ENCODE measurements around the gene MTARC2. TPM values are rescaled to one million over a fixed set of nuclear protein-coding genes. Genes with fewer than 3 reads are reported as not detected.

The MTARC2 gene
- total RNA-seq, 1 donor from 2014 or later = 58.6 TPM

DNA sequence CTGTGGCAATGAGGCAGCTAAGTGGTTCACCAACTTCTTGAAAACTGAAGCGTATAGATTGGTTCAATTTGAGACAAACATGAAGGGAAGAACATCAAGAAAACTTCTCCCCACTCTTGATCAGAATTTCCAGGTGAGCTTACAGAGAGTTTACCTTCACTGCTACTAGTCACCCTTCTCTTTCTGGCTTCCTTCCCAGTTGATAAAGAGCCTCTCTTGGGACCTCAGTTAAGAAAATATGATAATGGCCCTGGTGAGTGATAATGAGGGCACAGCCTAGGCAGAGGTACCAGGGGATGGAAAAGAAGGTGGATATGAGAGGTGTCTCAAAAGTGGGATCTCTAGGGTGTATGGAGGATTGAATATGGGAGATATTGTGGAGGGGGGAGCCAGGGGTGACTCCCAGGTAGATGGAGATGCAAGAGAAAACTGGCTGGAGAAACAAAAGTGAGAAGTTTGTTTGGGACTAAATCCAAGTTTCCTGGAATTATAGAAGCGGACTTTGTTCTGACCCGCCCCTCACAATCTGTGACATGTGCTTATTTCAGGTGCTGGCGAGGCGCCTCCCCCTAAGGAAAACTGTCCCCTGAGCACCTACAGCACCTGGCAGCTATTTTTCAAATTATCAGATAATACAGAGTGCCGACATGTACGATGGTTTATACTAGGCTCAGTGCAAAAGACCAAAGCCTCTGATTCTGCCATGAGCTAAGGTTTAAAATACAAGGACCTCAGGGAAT, 13.7 kb downstream of the MTARC2 start:
- TF ChIP-seq, protein P1, sequence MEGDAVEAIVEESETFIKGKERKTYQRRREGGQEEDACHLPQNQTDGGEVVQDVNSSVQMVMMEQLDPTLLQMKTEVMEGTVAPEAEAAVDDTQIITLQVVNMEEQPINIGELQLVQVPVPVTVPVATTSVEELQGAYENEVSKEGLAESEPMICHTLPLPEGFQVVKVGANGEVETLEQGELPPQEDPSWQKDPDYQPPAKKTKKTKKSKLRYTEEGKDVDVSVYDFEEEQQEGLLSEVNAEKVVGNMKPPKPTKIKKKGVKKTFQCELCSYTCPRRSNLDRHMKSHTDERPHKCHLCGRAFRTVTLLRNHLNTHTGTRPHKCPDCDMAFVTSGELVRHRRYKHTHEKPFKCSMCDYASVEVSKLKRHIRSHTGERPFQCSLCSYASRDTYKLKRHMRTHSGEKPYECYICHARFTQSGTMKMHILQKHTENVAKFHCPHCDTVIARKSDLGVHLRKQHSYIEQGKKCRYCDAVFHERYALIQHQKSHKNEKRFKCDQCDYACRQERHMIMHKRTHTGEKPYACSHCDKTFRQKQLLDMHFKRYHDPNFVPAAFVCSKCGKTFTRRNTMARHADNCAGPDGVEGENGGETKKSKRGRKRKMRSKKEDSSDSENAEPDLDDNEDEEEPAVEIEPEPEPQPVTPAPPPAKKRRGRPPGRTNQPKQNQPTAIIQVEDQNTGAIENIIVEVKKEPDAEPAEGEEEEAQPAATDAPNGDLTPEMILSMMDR (IDR thresholded peaks at IDR 0.05) = no peak
- DNase-seq (no peak), ATAC-seq (no peak)
- Histone ChIP-seq H3K9me3 (no peaks in the 10 kb centered on the region), H3K4me3 (no peak overlapping the region), H3K4me1 (peaks cover 5% of the 10 kb centered on the region), H3K36me3 (peaks cover 30% of the 10 kb centered on the region), H3K27ac (no peak overlapping the region), H3K27me3 (no peaks in the 10 kb centered on the region)
- intact Hi-C loops (cut with DNase I) = no loop called here

- no peaks in the 10 kb centered on the region for H3K9me3 ChIP-seq
- intact Hi-C loops (cut with DNase I) = no loop called here
Measured at GRCh38 chr1:220764757-220765156, 16.6 kb downstream of the MTARC2 start.

GRCh38 chr1:220767312-220768125, 19.4 kb downstream of the MTARC2 start:
- H3K27ac ChIP-seq = peak overlapping the region; percentile 25
- H3K4me1 ChIP-seq = peaks cover 18% of the 10 kb centered on the region
- peaks cover 48% of the 10 kb centered on the region for H3K36me3 ChIP-seq
- intact Hi-C loops (cut with DNase I) = no loop called here
- no peak for DNase-seq
- TF ChIP-seq, protein P1 (IDR thresholded peaks at IDR 0.05) = no peak
- no peaks in the 10 kb centered on the region for H3K27me3 ChIP-seq
- peak; percentile 66 for ATAC-seq
- no peaks in the 10 kb centered on the region for H3K9me3 ChIP-seq
- H3K4me3 ChIP-seq = no peak overlapping the region

More at GRCh38 chr1:220764757-220765156, 16.6 kb downstream of the MTARC2 start:
- H3K36me3 ChIP-seq = peaks cover 34% of the 10 kb centered on the region
- H3K4me3 ChIP-seq = no peak overlapping the region
- TF ChIP-seq, protein P1 (IDR thresholded peaks at IDR 0.05) = no peak
- no peak overlapping the region for H3K27ac ChIP-seq
- H3K4me1 ChIP-seq = peaks cover 18% of the 10 kb centered on the region
- no peaks in the 10 kb centered on the region for H3K27me3 ChIP-seq
- no peak for ATAC-seq
- no peak for DNase-seq

- Histone ChIP-seq H3K9me3 (no peaks in the 10 kb centered on the region), H3K27ac (peak overlapping the region; percentile 20), H3K4me3 (no peak overlapping the region), H3K4me1 (peaks cover 18% of the 10 kb centered on the region), H3K36me3 (peaks cover 42% of the 10 kb centered on the region), H3K27me3 (no peaks in the 10 kb centered on the region)
- DNase-seq (no peak), ATAC-seq (peak; percentile 76)
- TF ChIP-seq, protein P1 (IDR thresholded peaks at IDR 0.05) = peak; percentile 13
- intact Hi-C loops (cut with DNase I) = no loop called here
Measured at GRCh38 chr1:220768126-220768601, 20.0 kb downstream of the MTARC2 start.

- no peak overlapping the region for H3K4me3 ChIP-seq
- no peaks in the 10 kb centered on the region for H3K9me3 ChIP-seq
- H3K36me3 ChIP-seq = peaks cover 37% of the 10 kb centered on the region
- TF ChIP-seq, protein P1 (IDR thresholded peaks at IDR 0.05) = no peak
- no peak for DNase-seq
- no peaks in the 10 kb centered on the region for H3K27me3 ChIP-seq
- intact Hi-C loops (cut with DNase I) = no loop called here
- no peak for ATAC-seq
- peaks cover 18% of the 10 kb centered on the region for H3K4me1 ChIP-seq
- peak overlapping the region; percentile 20 for H3K27ac ChIP-seq
Measured at GRCh38 chr1:220769205-220769604, 21.1 kb downstream of the MTARC2 start.
